Neural cell (in vitro differentiated cells): ENCODE results near the gene ATP6V0E2. TPM values are rescaled to one million over a fixed set of nuclear protein-coding genes. Genes with fewer than 3 reads are reported as not detected.

Experiments
- H2AFZ ChIP-seq: fragments of 200-600, 300-800 bp; sonication (generic), shearing (Covaris generic); 2 replicates; pipeline ENCODE4 v1.6.0; 2014; ENCODE audit warnings: low read depth, mild to moderate bottlenecking, antibody characterized with exemption, low read length, moderate library complexity
- H3F3A ChIP-seq: fragments of 200-600 bp; shearing (Covaris generic); 2 replicates; pipeline ENCODE4 v1.6.1; 2016; ENCODE audit warnings: mild to moderate bottlenecking, moderate library complexity, mixed read lengths, antibody characterized with exemption, low read length; ENCODE audit not compliant: insufficient read depth, poor library complexity, severe bottlenecking
- H3K27ac ChIP-seq: fragments of 200-600, 300-800 bp; sonication (generic), shearing (Covaris generic); 2 replicates; pipeline ENCODE4 v1.5.1; 2014; ENCODE audit warnings: mild to moderate bottlenecking, low read length, moderate library complexity
- H3K27me3 ChIP-seq: fragments of 300-800, 200-600 bp; sonication (generic), shearing (Covaris generic); 2 replicates; pipeline ENCODE4 v1.6.0; 2014; ENCODE audit warnings: mild to moderate bottlenecking, low read depth, low read length, moderate library complexity; ENCODE audit not compliant: insufficient read depth
- H3K36me3 ChIP-seq: fragments of 300-800, 200-600 bp; sonication (generic), shearing (Covaris generic); 2 replicates; pipeline ENCODE4 v1.5.1; 2014; ENCODE audit warnings: mild to moderate bottlenecking, antibody characterized with exemption, low read length, moderate library complexity; ENCODE audit not compliant: insufficient read depth
- H3K4me2 ChIP-seq: fragments of 300-800, 200-600 bp; sonication (generic), shearing (Covaris generic); 2 replicates; pipeline ENCODE4 v1.6.0; 2014; ENCODE audit warnings: mild to moderate bottlenecking, low read length
- H3K4me3 ChIP-seq: fragments of 300-800, 200-600 bp; sonication (generic), shearing (Covaris generic); 2 replicates; pipeline ENCODE4 v1.5.1; 2014; ENCODE audit warnings: mild to moderate bottlenecking, low read length, moderate library complexity
- H3K79me2 ChIP-seq: fragments of 200-600 bp; shearing (Covaris generic); replicated peaks from 2 replicates; pipeline ENCODE4 v1.6.0; 2014; ENCODE audit warnings: mild to moderate bottlenecking, low read length, moderate library complexity; ENCODE audit not compliant: insufficient read depth
- H3K9ac ChIP-seq: fragments of 300-800, 200-600 bp; sonication (generic), shearing (Covaris generic); 2 replicates; pipeline ENCODE4 v1.6.1; 2016; ENCODE audit warnings: mild to moderate bottlenecking, low read length, mixed read lengths
- H3K9me2 ChIP-seq: fragments of 200-600 bp; shearing (Covaris generic); 2 replicates; pipeline ENCODE4 v1.6.1; 2016; ENCODE audit warnings: mild to moderate bottlenecking, low read length, mixed read lengths; ENCODE audit not compliant: insufficient read depth
- H3K9me3 ChIP-seq: fragments of 200-600, 300-800 bp; sonication (generic), shearing (Covaris generic); 2 replicates; pipeline ENCODE4 v1.6.1; 2016; ENCODE audit warnings: mild to moderate bottlenecking, mixed run types, low read length, moderate library complexity, mixed read lengths
- H4K20me1 ChIP-seq: fragments of 200-600 bp; shearing (Covaris generic); 2 replicates; pipeline ENCODE4 v1.6.1; 2016; ENCODE audit warnings: mild to moderate bottlenecking, mixed run types; ENCODE audit not compliant: insufficient read depth
- EP300 ChIP-seq: fragments of 450-650 bp; conservative IDR thresholded peaks from 2 replicates; pipeline ENCODE4 v1.6.1; 2014; ENCODE audit warnings: antibody characterized with exemption, mild to moderate bottlenecking, moderate library complexity; ENCODE audit not compliant: poor library complexity, severe bottlenecking
- EZH2 ChIP-seq: fragments of 200-600, 300-800 bp; shearing (Covaris generic), sonication (generic); IDR thresholded peaks from 2 replicates; pipeline ENCODE4 v1.6.1; 2014; ENCODE audit warnings: antibody characterized with exemption, low read length, borderline replicate concordance, mild to moderate bottlenecking; ENCODE audit not compliant: insufficient read depth, poor library complexity, severe bottlenecking
- MXI1 ChIP-seq: fragments of 450-650 bp; conservative IDR thresholded peaks from 2 replicates; pipeline ENCODE4 v1.6.1; 2014; ENCODE audit warnings: antibody characterized with exemption, mild to moderate bottlenecking; ENCODE audit not compliant: poor library complexity, severe bottlenecking
- POLR2AphosphoS5 ChIP-seq: IDR thresholded peaks from 2 replicates; pipeline ENCODE4 v1.6.1; 2012
- RAD21 ChIP-seq: fragments of 450-650 bp; conservative IDR thresholded peaks from 2 replicates; pipeline ENCODE4 v1.6.1; 2014; ENCODE audit warnings: antibody characterized with exemption, mild to moderate bottlenecking, moderate library complexity
- SMC3 ChIP-seq: fragments of 450-650 bp; conservative IDR thresholded peaks from 2 replicates; pipeline ENCODE4 v1.6.1; 2014; ENCODE audit warnings: antibody characterized with exemption, mild to moderate bottlenecking, moderate library complexity; ENCODE audit not compliant: poor library complexity
- TAF1 ChIP-seq: IDR thresholded peaks from 2 replicates; pipeline ENCODE4 v1.6.1; 2012; ENCODE audit warnings: low read depth
- polyA plus RNA-seq: library from polyadenylated mRNA; depleted of rRNA; stranded (reverse); fragments of >200 nt; gene quantifications from 2 replicates; pipeline ENCODE4 v1.2.3, GENCODE V29; 2014
- TF ChIP-seq, protein P1 (sequence below): IDR thresholded peaks from 2 replicates; pipeline ENCODE4 v1.6.1; 2012; ENCODE audit warnings: borderline replicate concordance
- TF ChIP-seq, protein P2 (sequence below): fragments of 450-650 bp; IDR thresholded peaks from 2 replicates; pipeline ENCODE4 v1.5.1; 2014; ENCODE audit warnings: antibody characterized with exemption, mild to moderate bottlenecking, moderate library complexity; ENCODE audit not compliant: poor library complexity, severe bottlenecking

Gene ATP6V0E2
- polyA plus RNA-seq, 1 donor from 2014 or later = 550 TPM

DNA sequence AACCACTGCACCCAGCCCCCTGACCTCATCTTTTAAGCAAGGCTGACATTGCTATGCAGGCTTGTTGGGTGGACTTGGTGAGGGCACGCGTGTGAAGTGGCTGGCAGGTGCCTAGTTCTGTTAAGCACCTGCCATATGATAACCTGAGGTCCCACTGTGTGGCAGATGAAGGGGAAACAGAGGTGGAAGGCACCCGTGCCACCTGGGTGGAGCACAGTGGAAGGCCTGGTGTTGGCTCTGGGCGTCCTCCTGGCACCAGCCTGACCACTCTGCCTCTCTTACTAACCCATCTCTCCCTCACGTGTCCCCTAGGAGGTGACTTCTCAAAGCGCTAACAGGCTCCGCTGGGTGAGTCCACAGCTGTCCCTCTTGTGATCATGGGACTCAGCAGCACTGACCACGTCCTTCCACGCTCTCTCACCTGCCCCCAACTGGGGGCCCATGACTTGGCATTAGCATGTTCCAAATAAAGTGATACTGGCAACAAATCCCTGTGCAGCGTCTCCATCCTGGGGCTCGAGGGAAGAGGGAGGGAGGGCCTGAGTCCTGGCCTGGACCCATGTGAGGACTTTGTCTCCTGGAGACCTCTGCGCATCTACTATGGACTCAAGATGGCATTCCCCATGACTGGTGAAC lies 40.2 kb upstream of the ATP6V0E2 start:
- H3K9me2 ChIP-seq = no peaks in the 10 kb centered on the region
- H2AFZ ChIP-seq = no peak overlapping the region
- no peaks in the 10 kb centered on the region for H3K9me3 ChIP-seq
- no peaks in the 10 kb centered on the region for H3K27me3 ChIP-seq
- H3K27ac ChIP-seq = no peak overlapping the region
- H3K4me2 ChIP-seq = no peak overlapping the region
- H3K36me3 ChIP-seq = no peaks in the 10 kb centered on the region
- H3F3A ChIP-seq = no peaks in the 10 kb centered on the region
- H3K79me2 ChIP-seq = no peaks in the 10 kb centered on the region
- no peak overlapping the region for H3K4me3 ChIP-seq
- TF ChIP-seq, protein P1, sequence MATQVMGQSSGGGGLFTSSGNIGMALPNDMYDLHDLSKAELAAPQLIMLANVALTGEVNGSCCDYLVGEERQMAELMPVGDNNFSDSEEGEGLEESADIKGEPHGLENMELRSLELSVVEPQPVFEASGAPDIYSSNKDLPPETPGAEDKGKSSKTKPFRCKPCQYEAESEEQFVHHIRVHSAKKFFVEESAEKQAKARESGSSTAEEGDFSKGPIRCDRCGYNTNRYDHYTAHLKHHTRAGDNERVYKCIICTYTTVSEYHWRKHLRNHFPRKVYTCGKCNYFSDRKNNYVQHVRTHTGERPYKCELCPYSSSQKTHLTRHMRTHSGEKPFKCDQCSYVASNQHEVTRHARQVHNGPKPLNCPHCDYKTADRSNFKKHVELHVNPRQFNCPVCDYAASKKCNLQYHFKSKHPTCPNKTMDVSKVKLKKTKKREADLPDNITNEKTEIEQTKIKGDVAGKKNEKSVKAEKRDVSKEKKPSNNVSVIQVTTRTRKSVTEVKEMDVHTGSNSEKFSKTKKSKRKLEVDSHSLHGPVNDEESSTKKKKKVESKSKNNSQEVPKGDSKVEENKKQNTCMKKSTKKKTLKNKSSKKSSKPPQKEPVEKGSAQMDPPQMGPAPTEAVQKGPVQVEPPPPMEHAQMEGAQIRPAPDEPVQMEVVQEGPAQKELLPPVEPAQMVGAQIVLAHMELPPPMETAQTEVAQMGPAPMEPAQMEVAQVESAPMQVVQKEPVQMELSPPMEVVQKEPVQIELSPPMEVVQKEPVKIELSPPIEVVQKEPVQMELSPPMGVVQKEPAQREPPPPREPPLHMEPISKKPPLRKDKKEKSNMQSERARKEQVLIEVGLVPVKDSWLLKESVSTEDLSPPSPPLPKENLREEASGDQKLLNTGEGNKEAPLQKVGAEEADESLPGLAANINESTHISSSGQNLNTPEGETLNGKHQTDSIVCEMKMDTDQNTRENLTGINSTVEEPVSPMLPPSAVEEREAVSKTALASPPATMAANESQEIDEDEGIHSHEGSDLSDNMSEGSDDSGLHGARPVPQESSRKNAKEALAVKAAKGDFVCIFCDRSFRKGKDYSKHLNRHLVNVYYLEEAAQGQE = no peak
- TF ChIP-seq TAF1 = no peak
- TF ChIP-seq RAD21 = no peak
- no peak for TF ChIP-seq MXI1
- no peak for TF ChIP-seq SMC3
- no peak for TF ChIP-seq EZH2
- TF ChIP-seq, protein P2, sequence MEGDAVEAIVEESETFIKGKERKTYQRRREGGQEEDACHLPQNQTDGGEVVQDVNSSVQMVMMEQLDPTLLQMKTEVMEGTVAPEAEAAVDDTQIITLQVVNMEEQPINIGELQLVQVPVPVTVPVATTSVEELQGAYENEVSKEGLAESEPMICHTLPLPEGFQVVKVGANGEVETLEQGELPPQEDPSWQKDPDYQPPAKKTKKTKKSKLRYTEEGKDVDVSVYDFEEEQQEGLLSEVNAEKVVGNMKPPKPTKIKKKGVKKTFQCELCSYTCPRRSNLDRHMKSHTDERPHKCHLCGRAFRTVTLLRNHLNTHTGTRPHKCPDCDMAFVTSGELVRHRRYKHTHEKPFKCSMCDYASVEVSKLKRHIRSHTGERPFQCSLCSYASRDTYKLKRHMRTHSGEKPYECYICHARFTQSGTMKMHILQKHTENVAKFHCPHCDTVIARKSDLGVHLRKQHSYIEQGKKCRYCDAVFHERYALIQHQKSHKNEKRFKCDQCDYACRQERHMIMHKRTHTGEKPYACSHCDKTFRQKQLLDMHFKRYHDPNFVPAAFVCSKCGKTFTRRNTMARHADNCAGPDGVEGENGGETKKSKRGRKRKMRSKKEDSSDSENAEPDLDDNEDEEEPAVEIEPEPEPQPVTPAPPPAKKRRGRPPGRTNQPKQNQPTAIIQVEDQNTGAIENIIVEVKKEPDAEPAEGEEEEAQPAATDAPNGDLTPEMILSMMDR = no peak
- TF ChIP-seq EP300 = no peak
- no peak for TF ChIP-seq POLR2AphosphoS5
- no peaks in the 10 kb centered on the region for H4K20me1 ChIP-seq
- H3K9ac ChIP-seq = no peak overlapping the region

DNA sequence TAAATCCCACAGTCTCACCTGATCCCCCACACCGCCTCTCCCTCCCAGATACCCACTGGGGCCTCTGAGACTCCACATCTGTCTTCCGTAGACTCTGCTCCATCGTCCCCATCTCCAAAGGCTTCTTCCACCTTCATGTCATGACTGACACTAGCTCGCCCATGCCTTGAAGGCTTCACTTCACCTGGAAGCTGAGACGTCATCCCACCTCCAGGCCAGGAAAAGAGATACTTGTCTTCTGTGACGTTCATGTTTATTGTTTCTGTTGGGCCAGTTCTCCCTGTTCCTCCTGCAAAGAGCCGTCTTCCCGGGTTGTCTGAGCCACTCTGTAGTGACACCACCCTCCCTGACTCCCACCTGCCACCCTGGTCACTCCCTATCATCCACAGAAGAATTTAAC lies 39.2 kb upstream of the ATP6V0E2 start:
- H3F3A ChIP-seq = no peaks in the 10 kb centered on the region
- H3K9me2 ChIP-seq = no peaks in the 10 kb centered on the region
- H3K36me3 ChIP-seq = no peaks in the 10 kb centered on the region
- no peak overlapping the region for H3K27ac ChIP-seq
- H3K79me2 ChIP-seq = no peaks in the 10 kb centered on the region
- H4K20me1 ChIP-seq = no peaks in the 10 kb centered on the region
- no peaks in the 10 kb centered on the region for H3K9me3 ChIP-seq
- no peak overlapping the region for H3K4me2 ChIP-seq
- no peak for TF ChIP-seq TAF1
- TF ChIP-seq, protein P2 = no peak
- TF ChIP-seq, protein P1 = no peak
- no peak for TF ChIP-seq RAD21
- no peak for TF ChIP-seq POLR2AphosphoS5
- no peak overlapping the region for H2AFZ ChIP-seq
- H3K4me3 ChIP-seq = no peak overlapping the region
- no peak overlapping the region for H3K9ac ChIP-seq
- H3K27me3 ChIP-seq = no peaks in the 10 kb centered on the region
